ENCODE measurements around the gene IFRD2. TPM values are rescaled to one million over a fixed set of nuclear protein-coding genes. Genes with fewer than 3 reads are reported as not detected.

The IFRD2 gene
- total and polyA plus RNA-seq, 3 donors from 2014 or later, result 42.3 to 60.9 (median 55.3) TPM

DNA sequence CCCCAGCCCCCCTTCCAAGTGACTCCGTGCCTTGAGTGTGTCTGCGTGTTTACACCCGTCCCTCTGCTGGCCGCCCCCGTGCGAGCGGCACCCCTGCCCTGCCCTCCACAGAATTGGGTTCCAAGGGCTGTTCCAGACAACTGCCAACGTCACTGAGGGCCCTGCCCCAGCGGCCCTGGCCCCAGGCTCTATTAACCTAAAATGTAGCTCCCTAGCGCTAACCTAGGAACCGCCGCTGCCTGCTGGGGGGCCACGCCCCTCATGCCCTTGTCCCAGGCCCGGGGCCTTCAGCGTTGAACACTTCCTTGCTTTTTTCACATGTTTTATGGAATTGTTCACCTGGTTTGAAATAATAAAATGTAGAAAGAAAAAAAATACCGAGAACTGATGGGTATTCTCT lies 33.2 kb downstream of the IFRD2 start:
- Histone ChIP-seq H3K36me3 (ENCODE audit: low read depth, missing control alignments) (no peaks in the 10 kb centered on the region), H3K27ac (peak overlapping the region; percentile 99), H3K27me3 (no peaks in the 10 kb centered on the region), H3K9me3 (no peaks in the 10 kb centered on the region), H3K4me1 (peaks cover 22% of the 10 kb centered on the region), H3K4me3 (peak overlapping the region in 1 of 2 donors; percentile 78)
- intact Hi-C loops (cut with DNase I; ENCODE audit: low total_unique reads), result loop anchor here (10.0 kb wide), 1 partner anchor 66 kb away; the partner anchor contains the start of genes HYAL2 and TUSC2
- DNase-seq, result no peak
- no peak for TF ChIP-seq CTCF (IDR thresholded peaks at IDR 0.05)
- TF ChIP-seq POLR2A (IDR thresholded peaks at IDR 0.05), result no peak
- 56 to 69% methylated on average over 16 of the region's 16 CpGs for WGBS, 2 donors

- 91 to 94% methylated on average over 15 to 17 of the region's 17 CpGs for WGBS, 2 donors
- Histone ChIP-seq H3K27me3 (no peaks in the 10 kb centered on the region), H3K4me3 (no peak overlapping the region), H3K4me1 (peaks cover 20% of the 10 kb centered on the region), H3K36me3 (ENCODE audit: low read depth, missing control alignments) (no peaks in the 10 kb centered on the region), H3K27ac (peak overlapping the region in 1 of 2 donors; percentile 99), H3K9me3 (no peaks in the 10 kb centered on the region)
- TF ChIP-seq POLR2A (IDR thresholded peaks at IDR 0.05) (no peak), CTCF (IDR thresholded peaks at IDR 0.05) (no peak)
- DNase-seq, result no peak
- intact Hi-C loops (cut with DNase I; ENCODE audit: low total_unique reads), result loop anchor here (10.0 kb wide), 1 partner anchor 67 kb away; the partner anchor contains the start of genes HYAL2 and TUSC2
Measured at GRCh38 chr3:50258029-50258680, 34.1 kb downstream of the IFRD2 start.

GRCh38 chr3:50256978-50257890 lies 35.0 kb downstream of the IFRD2 start:
- Histone ChIP-seq H3K27me3 (no peaks in the 10 kb centered on the region), H3K36me3 (ENCODE audit: low read depth, missing control alignments) (no peaks in the 10 kb centered on the region), H3K9me3 (no peaks in the 10 kb centered on the region), H3K4me3 (no peak overlapping the region), H3K4me1 (peaks cover 20% of the 10 kb centered on the region), H3K27ac (no peak overlapping the region)
- WGBS, 2 donors, result 89 to 92% methylated on average over 20 of the region's 20 CpGs
- DNase-seq, result peak; percentile 53
- TF ChIP-seq POLR2A (IDR thresholded peaks at IDR 0.05) (no peak), CTCF (IDR thresholded peaks at IDR 0.05) (peak in 1 of 3 experiments; percentile 9)
- intact Hi-C loops (cut with DNase I; ENCODE audit: low total_unique reads), result loop anchor here (10.0 kb wide), 1 partner anchor 68 kb away; the partner anchor contains the start of genes HYAL2 and TUSC2

- intact Hi-C loops (cut with DNase I; ENCODE audit: low total_unique reads), result loop anchor here (10.0 kb wide), 1 partner anchor 70 kb away; the partner anchor contains the start of genes HYAL2 and TUSC2
- H3K9me3 ChIP-seq, result no peaks in the 10 kb centered on the region
- DNase-seq, result no peak
- no peak overlapping the region for H3K4me3 ChIP-seq
- TF ChIP-seq POLR2A (IDR thresholded peaks at IDR 0.05) (no peak), CTCF (IDR thresholded peaks at IDR 0.05) (no peak)
- 89 to 91% methylated on average over 7 to 9 of the region's 9 CpGs for WGBS, 2 donors
- H3K36me3 ChIP-seq (ENCODE audit: low read depth, missing control alignments), result no peaks in the 10 kb centered on the region
- peaks cover 16% of the 10 kb centered on the region for H3K4me1 ChIP-seq
- peak overlapping the region in 1 of 2 donors; percentile 51 for H3K27ac ChIP-seq
- no peaks in the 10 kb centered on the region for H3K27me3 ChIP-seq
Measured at GRCh38 chr3:50255251-50255615, 37.0 kb downstream of the IFRD2 start.

Data from testis (tissue), 3 donors.